H1 (cell line): ENCODE results near the gene SORL1-AS1.

Experiments
- BACH1 ChIP-seq: IDR thresholded peaks from 2 replicates; pipeline ENCODE4 v1.6.1; 2012; ENCODE audit warnings: low read length, improper control_type of control experiment
- EZH2 ChIP-seq: fragments of 200-600 bp; sonication (generic); IDR thresholded peaks from 2 replicates; pipeline ENCODE4 v1.7.1; 2012; ENCODE audit warnings: low read depth, mild to moderate bottlenecking, moderate library complexity, low read length, inconsistent platforms; ENCODE audit not compliant: severe bottlenecking
- RBBP5 ChIP-seq: IDR thresholded peaks from 2 replicates; pipeline ENCODE4 v1.7.1; 2012; ENCODE audit warnings: low read depth, mild to moderate bottlenecking, inconsistent platforms, low read length, moderate library complexity, borderline replicate concordance
- SIN3A ChIP-seq, 2 experiments: IDR thresholded peaks in 1 of 2; conservative IDR thresholded peaks in 1 of 2; 2 replicates each; pipeline ENCODE4 v1.6.1; 2011 to 2012; ENCODE audit warnings: low read length in 2 of 2, improper control_type of control experiment in 1 of 2, low read depth in 1 of 2, mild to moderate bottlenecking in 1 of 2
- SIRT6 ChIP-seq: IDR thresholded peaks from one replicate; pipeline ENCODE4 v1.7.1; 2012; ENCODE audit warnings: low read length, inconsistent platforms
- SIX5 ChIP-seq: IDR thresholded peaks from 2 replicates; pipeline ENCODE4 v1.6.1; 2011; ENCODE audit warnings: mild to moderate bottlenecking, low read depth, low read length

Gene SORL1-AS1

DNA sequence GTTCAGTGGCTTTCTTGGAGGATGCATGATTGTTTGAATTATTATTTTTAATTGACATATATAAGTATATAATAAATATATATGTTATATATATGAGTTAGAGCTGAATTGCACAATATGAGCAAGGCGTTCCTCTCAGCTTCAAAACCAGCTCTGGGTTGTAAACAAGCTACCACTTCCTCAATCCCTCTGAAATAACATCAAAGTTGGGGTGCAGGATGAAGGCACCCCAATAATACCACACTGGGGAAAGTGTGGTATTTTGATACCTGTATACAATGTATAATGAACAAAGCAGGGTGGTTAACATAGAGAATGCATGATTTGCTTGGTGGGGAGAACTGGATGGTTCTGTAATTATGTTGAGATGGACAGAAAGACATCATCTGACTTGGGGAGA is 2.4 kb downstream of the SORL1-AS1 start (continued):
- TF ChIP-seq SIRT6 = no peak
- no peak for TF ChIP-seq SIN3A (conservative IDR thresholded peaks at IDR 0.05 in 1 of 2, IDR thresholded peaks at IDR 0.05 in 1 of 2; ENCODE audit: low read depth in 1 of 2, low read length in 2 of 2)
- TF ChIP-seq BACH1 = no peak
- no peak for TF ChIP-seq EZH2
- no peak for TF ChIP-seq RBBP5
- TF ChIP-seq SIX5 = no peak
